GM19395 (cell line): ENCODE data around the gene ESF1.
"Not testable (repeated sequence)": the region's sequence is repeated elsewhere in the genome, so short reads cannot be mapped to it uniquely, and the experiment has no call there.

Source experiments
- ATAC-seq: cut with Tn5 transposase; IDR thresholded peaks from one replicate; pipeline ENCODE4 v1.9.1; 2021; ENCODE audit warnings: mild to moderate bottlenecking, moderate library complexity; ENCODE audit not compliant: unreplicated experiment

Gene ESF1

GRCh38 chr20:13739731-13740649, 44.7 kb downstream of the ESF1 start:
- no peak for ATAC-seq

GRCh38 chr20:13738187-13738586, 46.5 kb downstream of the ESF1 start:
- ATAC-seq = not testable (repeated sequence)

DNA sequence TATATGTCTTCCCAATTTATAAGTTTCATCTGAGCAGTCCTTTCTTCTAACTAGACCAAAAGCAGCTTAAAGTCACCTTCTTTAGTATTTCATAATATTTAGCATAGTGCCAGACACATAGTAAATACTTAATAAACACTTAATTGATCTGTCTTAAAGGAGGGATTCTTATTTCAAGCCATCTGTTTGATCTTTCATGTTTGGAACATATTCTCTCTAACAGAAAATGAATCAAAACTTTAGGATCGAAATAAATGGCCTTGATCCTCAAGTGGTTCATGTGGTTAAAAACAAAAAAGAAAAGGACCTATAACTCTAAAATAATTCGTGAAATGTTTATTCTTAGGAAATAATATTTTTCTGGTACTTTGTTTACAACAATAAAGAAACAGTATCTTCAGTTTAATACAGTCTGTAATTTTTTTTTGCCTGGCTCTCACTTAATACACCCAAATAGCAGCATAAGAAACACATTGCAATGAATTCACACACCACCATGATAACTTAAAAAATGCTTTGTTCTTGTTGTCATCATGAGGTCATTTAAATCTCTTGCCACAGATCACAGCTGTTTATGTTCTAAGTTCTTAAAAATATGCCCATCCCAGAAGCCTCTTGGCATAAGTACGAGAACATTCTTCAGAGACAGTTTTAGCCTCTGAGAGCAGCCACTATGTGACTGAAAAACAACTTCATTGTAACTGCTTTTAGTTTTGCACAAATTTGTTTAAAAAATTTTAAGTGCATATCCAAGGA, 48.1 kb downstream of the ESF1 start:
- no peak for ATAC-seq

GRCh38 chr20:13735826-13736225, 48.9 kb downstream of the ESF1 start:
- ATAC-seq = no peak

- no peak for ATAC-seq
These were observed 61.7 kb downstream of the ESF1 start for GRCh38 chr20:13723011-13723410.

- peak; percentile 16 for ATAC-seq
These were observed 66.5 kb downstream of the ESF1 start for GRCh38 chr20:13718171-13718570.

- peak; percentile 95 for ATAC-seq
These were observed 67.1 kb downstream of the ESF1 start for GRCh38 chr20:13717631-13718044.

- no peak for ATAC-seq
These were observed 69.5 kb downstream of the ESF1 start for GRCh38 chr20:13715171-13715570.

DNA sequence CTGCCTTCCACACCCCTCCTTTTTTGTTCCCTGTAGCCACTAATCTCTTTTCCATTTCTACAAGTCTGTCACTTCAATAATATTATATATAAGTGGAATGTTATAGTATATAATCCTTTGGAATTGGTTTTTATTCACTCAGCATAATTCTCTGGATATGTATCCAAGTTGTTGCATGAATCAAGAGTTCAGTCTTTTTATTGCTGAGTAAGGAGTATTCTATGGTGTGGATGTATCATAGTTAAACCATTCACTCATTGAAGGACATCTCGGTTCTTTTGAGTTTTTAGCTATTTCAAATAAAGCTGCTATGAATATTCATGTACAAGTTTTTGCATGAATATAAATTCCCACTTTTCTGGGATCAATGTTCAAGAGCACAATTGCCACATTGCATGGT, 76.5 kb downstream of the ESF1 start:
- no peak for ATAC-seq

DNA sequence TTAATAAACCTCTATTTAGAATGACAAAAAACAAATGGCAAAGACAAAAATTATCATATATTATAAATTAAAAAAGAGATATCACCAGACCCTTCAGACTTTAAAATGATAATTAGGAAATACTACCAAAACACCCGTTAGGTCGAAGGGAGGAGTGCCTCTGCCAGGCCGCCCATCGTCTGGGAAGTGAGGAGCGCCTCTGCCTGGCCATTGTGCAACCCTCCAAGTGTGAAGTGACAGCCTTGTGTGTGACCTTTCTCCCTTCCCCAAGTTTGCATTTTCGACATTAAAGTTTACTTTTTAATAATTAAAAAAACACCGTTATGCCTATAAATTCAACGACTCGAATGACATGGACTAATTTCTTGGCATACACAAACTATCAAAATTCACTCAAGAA, 81.5 kb downstream of the ESF1 start:
- no peak for ATAC-seq

GRCh38 chr20:13701486-13701885, 83.2 kb downstream of the ESF1 start:
- ATAC-seq = no peak

DNA sequence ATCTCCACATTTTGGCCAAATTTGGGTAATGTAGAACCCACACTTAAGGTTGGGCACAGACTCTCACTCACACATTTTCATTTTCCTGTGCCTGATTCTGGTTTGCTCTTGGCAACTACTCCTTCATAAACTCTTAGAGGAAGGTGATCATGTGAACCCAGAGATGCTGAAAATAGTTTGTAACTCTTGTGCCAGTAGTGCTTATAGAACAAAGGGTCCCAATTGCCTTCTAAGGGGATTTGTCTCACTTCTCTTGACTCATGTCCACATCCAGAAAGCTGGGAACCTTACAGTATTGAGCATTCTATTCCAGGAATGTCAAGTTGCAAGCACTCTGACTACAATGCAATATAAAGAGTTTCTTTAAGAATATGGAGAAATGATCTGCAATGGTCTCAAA, 84.0 kb downstream of the ESF1 start:
- ATAC-seq = no peak

DNA sequence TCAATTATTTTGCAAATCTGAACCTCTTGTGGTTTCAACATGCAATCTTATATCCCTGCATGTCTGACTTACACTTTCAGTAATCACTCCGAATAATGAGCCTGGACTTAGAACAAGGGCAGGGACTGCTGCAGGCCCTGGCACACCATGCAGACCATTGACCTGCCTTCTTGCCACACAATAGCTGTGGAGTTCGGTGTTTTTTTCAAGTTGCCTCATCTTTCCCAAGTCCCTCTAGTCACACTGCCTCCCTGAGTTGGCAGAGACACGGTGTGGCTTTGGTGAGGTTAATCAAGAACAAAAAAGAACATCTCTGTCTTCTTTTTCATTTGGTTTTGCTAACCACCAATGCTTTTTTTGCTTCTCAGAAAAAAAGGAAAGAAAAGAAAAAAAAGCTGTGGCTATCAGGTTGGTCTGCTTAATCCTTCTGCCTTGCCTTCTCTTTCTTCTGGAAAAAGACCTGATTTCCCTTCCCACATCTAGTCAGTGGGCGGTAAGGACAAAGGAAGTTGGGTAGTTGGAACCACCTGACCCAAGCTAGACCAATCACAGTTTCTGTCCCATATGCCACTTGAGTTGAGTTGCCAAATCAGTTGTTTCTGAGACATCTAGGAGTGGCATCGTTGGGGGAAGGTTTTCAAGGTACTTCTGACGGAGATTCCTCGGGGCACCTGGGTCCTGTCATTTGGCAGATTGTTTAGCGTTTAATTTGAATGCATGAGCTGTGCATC, 90.1 kb downstream of the ESF1 start:
- ATAC-seq = no peak

- ATAC-seq = no peak
These were observed 91.7 kb downstream of the ESF1 start for GRCh38 chr20:13692802-13693736.

GRCh38 chr20:13690943-13691342, 93.8 kb downstream of the ESF1 start:
- ATAC-seq = no peak

- no peak for ATAC-seq
These were observed 96.9 kb downstream of the ESF1 start for GRCh38 chr20:13687815-13688214.

DNA sequence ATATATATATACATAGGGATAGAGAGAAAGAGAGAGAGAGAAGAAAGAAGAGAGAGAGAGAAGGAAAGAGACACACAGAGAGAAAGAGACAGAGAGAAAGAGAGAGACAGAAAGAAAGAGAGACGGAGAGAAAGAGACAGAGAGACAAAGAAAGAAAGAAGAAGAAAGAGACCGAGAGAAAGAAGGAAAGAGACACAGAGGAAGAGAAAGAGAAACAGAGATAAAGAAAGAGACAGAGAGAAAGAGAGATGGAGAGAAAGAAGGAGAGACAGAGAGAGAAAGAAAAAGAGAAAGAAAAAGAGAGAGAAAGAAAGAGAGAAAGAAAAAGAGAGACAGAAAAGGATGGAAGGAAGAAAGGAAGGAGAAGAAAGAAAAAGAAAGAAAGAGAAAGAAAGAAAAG, 99.1 kb downstream of the ESF1 start:
- no peak for ATAC-seq

DNA sequence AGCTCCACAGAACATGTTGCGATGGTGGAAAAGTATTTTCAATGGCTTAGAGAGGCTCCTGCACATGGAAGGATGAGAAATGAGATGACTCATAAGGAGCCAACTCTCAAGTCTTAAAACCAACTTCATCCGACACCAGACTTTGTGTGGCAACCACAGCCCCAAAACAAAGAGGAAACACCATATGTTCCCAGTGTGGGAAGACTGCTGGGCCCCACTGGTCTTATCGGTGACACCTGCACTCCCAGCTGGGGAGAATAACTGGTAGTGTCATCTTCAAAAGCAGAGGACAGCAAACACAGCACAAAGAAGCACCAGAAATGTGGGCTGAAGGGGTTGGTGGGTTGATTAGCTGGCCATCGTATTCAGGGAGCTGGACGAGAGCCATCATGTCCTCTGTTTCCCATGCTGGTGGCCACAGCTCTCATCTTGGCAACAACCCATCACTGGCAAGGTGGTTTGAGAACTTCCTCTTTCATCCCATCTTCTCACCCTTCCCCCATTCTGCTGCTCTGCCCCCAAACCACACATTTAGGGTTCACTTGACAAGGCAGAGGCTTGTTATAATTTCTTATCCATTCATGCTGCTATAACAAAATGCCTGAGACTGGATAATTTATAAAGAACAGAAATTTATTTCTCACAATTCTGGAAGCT, 100.0 kb downstream of the ESF1 start:
- peak; percentile 72 for ATAC-seq

GRCh38 chr20:13683833-13684232, 100.9 kb downstream of the ESF1 start:
- ATAC-seq = no peak
